SK-N-SH (cell line): ENCODE data around the gene WWOX.

Source experiments
- POLR2AphosphoS5 ChIP-seq: IDR thresholded peaks from 2 replicates; pipeline ENCODE4 v1.6.1; 2012; ENCODE audit warnings: low read depth, low read length
- TF ChIP-seq, protein P1 (sequence below): fragments of 200-600 bp; sonication (generic); IDR thresholded peaks from 2 replicates; pipeline ENCODE4 v1.6.1; 2017; ENCODE audit warnings: antibody characterized with exemption, mild to moderate bottlenecking, moderate library complexity

DNA sequence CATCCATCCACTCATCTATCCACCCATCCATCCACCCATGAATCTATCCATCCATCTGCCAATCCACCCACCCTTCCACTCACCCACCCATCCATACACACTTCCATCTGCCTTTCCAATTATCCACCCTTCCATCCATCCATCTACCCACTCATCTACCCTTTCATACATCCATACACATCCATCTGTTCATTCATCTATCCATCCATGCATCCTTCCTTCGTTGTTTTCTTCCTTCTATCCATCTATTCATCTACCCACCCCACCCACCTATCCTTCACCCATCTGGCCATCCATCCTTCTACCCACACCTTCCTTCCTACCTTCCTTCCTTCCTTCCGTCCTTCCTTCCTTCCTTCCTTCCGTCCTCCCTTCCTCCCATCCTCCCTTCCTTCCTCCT is 106.1 kb downstream of the WWOX start:
- no peak for TF ChIP-seq POLR2AphosphoS5
- TF ChIP-seq, protein P1, sequence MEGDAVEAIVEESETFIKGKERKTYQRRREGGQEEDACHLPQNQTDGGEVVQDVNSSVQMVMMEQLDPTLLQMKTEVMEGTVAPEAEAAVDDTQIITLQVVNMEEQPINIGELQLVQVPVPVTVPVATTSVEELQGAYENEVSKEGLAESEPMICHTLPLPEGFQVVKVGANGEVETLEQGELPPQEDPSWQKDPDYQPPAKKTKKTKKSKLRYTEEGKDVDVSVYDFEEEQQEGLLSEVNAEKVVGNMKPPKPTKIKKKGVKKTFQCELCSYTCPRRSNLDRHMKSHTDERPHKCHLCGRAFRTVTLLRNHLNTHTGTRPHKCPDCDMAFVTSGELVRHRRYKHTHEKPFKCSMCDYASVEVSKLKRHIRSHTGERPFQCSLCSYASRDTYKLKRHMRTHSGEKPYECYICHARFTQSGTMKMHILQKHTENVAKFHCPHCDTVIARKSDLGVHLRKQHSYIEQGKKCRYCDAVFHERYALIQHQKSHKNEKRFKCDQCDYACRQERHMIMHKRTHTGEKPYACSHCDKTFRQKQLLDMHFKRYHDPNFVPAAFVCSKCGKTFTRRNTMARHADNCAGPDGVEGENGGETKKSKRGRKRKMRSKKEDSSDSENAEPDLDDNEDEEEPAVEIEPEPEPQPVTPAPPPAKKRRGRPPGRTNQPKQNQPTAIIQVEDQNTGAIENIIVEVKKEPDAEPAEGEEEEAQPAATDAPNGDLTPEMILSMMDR: no peak
